Measurements from ENCODE around the gene GNB5.
"Not testable (repeated sequence)": the region's sequence is repeated elsewhere in the genome, so short reads cannot be mapped to it uniquely, and the experiment has no call there.

The GNB5 gene

DNA sequence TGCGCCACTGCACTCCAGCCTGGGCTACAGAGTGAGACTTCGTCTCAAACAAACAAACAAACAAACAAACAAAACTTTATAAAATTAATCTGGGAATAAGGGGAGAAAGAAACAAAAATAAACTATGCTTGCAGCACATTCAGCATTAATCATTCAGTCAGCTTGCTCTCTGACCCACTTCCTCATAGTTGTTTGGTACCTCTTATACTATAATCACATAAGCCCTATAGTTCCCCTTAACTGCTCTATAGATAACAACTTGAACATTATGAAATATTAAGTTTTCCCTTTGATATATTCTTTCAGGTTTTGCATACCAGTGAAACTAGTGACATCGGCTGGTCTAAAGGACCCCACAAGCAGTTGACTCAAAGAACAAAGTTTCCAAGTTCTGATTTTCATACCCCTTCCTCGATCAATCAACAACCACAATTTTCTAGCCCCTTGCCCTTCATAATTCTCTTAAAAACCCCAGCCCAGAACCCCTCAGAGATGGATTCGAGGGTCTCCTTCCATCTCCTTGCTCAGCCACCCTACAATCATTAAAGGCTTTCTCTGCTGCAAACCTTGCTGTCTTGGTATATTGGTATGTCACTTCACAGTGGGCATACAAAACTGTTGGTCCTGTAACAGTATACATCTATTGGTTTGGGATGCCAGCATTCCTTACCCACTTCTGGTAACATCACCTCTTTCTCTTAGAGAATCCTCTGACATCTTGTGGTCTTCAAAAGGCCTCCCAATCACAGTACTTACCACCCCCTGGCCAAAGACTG lies 105.0 kb downstream of the GNB5 start:
- Histone ChIP-seq H3K4me1 (ENCODE audit: control insufficient read depth in 1 of 2, insufficient read depth in 1 of 2, low read depth in 1 of 2, low read length in 1 of 2) (no peaks in the 10 kb centered on the region), H3K27ac (no peak overlapping the region), H3K9me3 (no peaks in the 10 kb centered on the region), H3K27me3 (no peaks in the 10 kb centered on the region), H3K4me3 (ENCODE audit: low read depth in 1 of 2, low read length in 1 of 2) (no peak overlapping the region), H3K36me3 (no peaks in the 10 kb centered on the region)
- no peak for TF ChIP-seq CTCF (IDR thresholded peaks at IDR 0.05)

- Histone ChIP-seq H3K4me1 (ENCODE audit: control insufficient read depth in 1 of 2, insufficient read depth in 1 of 2, low read depth in 1 of 2, low read length in 1 of 2) (no peaks in the 10 kb centered on the region), H3K27me3 (no peaks in the 10 kb centered on the region), H3K36me3 (no peaks in the 10 kb centered on the region), H3K4me3 (ENCODE audit: low read depth in 1 of 2, low read length in 1 of 2) (no peak overlapping the region), H3K9me3 (no peaks in the 10 kb centered on the region), H3K27ac (no peak overlapping the region)
- no peak for TF ChIP-seq CTCF (IDR thresholded peaks at IDR 0.05)
Measured at GRCh38 chr15:52085299-52085698, 105.9 kb downstream of the GNB5 start.

- no peaks in the 10 kb centered on the region for H3K36me3 ChIP-seq
- no peak overlapping the region for H3K27ac ChIP-seq
- TF ChIP-seq CTCF (IDR thresholded peaks at IDR 0.05) = no peak
- H3K4me1 ChIP-seq (ENCODE audit: control insufficient read depth in 1 of 2, insufficient read depth in 1 of 2, low read depth in 1 of 2, low read length in 1 of 2) = no peaks in the 10 kb centered on the region
- no peaks in the 10 kb centered on the region for H3K27me3 ChIP-seq
- no peaks in the 10 kb centered on the region for H3K9me3 ChIP-seq
- no peak overlapping the region for H3K4me3 ChIP-seq (ENCODE audit: low read depth in 1 of 2, low read length in 1 of 2)
Measured at GRCh38 chr15:52083603-52084002, 107.6 kb downstream of the GNB5 start.

- not testable (repeated sequence) for H3K4me3 ChIP-seq (ENCODE audit: low read depth in 1 of 2, low read length in 1 of 2); H3K36me3 ChIP-seq; H3K4me1 ChIP-seq (ENCODE audit: control insufficient read depth in 1 of 2, insufficient read depth in 1 of 2, low read depth in 1 of 2, low read length in 1 of 2); H3K9me3 ChIP-seq; H3K27ac ChIP-seq; H3K27me3 ChIP-seq
Measured at GRCh38 chr15:52083037-52083359, 108.2 kb downstream of the GNB5 start.

- no peak overlapping the region for H3K27ac ChIP-seq
- TF ChIP-seq CTCF (IDR thresholded peaks at IDR 0.05) = no peak
Measured at GRCh38 chr15:52082197-52083036, 108.8 kb downstream of the GNB5 start.

More at GRCh38 chr15:52082197-52083036, 108.8 kb downstream of the GNB5 start:
- H3K4me1 ChIP-seq (ENCODE audit: control insufficient read depth in 1 of 2, insufficient read depth in 1 of 2, low read depth in 1 of 2, low read length in 1 of 2) = no peaks in the 10 kb centered on the region
- H3K27me3 ChIP-seq = no peaks in the 10 kb centered on the region
- no peaks in the 10 kb centered on the region for H3K9me3 ChIP-seq
- H3K4me3 ChIP-seq (ENCODE audit: low read depth in 1 of 2, low read length in 1 of 2) = no peak overlapping the region
- H3K36me3 ChIP-seq = no peaks in the 10 kb centered on the region
